Mucosa of gallbladder (tissue), 1 donor: ENCODE measurements around the gene ZMYND12. TPM values are rescaled to one million over a fixed set of nuclear protein-coding genes. Genes with fewer than 3 reads are reported as not detected.
"Not testable (repeated sequence)": the region's sequence is repeated elsewhere in the genome, so short reads cannot be mapped to it uniquely, and the experiment has no call there.

Source experiments
- DNase-seq: peaks from one replicate; pipeline ENCODE4 v3.0.0-alpha.2; 2020; ENCODE audit warnings: low spot score
- total RNA-seq: library from RNA; stranded (reverse); gene quantifications from one replicate; pipeline ENCODE4 v1.2.1, GENCODE V29; 2021
- donor health status: DM: no; HTN: no; CAD: no.

The ZMYND12 gene, protein sequence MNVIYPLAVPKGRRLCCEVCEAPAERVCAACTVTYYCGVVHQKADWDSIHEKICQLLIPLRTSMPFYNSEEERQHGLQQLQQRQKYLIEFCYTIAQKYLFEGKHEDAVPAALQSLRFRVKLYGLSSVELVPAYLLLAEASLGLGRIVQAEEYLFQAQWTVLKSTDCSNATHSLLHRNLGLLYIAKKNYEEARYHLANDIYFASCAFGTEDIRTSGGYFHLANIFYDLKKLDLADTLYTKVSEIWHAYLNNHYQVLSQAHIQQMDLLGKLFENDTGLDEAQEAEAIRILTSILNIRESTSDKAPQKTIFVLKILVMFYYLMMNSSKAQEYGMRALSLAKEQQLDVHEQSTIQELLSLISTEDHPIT
- total RNA-seq, result 3.6 TPM

DNA sequence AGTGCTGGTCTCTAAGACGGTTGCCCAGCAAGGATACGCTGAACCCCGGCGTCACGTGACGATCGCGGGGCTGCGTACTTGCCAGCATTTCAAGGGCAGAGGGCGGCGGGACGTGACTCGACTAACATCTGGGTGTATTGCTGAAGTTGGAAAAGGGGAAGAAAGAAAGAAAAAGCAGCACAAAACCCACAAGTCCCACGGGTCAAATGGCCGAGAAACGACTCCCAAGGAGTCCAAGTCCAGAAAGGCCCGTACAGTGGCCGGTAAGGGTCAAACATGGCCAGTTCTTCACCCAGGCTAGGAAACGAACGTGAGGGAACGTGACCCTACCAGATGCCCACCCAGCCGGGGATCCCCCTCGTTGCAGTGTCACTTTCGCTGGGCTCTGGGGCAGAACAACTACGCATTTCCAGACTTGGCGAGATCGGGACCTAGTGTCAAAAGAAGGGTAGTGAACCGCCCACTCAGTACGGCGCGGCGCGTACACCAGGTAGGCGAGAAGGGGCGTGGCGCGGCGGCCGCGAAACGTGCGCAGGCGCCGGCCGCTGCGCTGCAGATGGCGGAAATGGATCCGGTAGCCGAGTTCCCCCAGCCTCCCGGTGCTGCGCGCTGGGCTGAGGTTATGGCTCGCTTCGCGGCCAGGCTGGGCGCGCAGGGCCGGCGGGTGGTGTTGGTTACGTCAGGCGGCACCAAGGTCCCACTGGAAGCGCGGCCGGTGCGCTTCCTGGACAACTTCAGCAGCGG is at the start of gene ZMYND12, which contains the start of gene PPCS:
Gene ZMYND12, minus strand, starts transcription at position 13 of the 744 bp plus-strand sequence. CDS start 25 bp downstream, outside the sequence.
Gene PPCS, plus strand, starts transcription at position 534 of the 744 bp plus-strand sequence. Its CDS starts 23 bp downstream, at position 557.
- peak; percentile 89 for DNase-seq

DNA sequence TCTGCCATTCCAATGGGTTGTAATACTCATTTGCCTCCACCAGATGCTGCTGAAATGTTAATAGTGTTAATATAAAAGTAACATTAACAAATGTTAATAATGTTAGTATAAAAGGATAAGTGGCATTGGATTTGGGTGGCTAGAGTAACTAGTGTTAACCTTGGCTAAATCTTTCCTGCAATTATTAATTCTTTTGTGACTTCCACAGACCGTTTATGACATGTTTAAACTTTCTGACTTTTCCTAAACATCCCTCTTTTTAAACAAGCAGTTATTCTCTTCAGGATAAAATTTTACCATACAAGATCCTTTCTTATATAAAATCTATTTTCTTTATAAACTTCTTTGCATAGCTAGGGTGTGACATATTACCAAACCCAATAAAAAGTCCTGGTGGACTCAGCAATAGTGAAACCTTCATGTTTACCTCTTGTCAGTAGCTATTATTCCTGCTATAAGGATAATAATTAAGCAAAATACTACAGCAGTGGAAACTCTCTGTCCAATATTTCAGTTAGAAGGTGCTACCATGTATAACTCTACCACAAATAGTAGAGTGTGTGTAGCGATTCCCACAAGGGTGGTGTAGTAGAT is 48.8 kb upstream of the ZMYND12 start:
- no peak for DNase-seq

DNA sequence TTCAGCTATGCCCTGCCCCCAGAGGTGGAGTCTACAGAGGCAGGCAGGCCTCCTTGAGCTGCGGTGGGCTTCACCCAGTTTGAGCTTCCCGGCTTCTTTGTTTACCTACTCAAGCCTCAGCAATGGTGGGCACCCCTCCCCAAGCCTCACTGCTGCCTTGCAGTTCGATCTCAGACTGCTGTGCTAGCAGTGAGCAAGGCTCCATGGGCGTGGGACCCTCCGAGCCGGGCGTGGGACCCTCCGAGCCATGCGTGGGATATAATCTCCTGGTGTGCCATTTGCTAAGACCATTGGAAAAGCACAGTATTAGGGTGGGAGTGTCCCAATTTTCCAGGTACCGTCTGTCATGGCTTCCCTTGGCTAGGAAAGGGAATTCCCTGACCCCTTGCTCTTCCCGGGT is 46.2 kb upstream of the ZMYND12 start:
- DNase-seq, result not testable (repeated sequence)

DNA sequence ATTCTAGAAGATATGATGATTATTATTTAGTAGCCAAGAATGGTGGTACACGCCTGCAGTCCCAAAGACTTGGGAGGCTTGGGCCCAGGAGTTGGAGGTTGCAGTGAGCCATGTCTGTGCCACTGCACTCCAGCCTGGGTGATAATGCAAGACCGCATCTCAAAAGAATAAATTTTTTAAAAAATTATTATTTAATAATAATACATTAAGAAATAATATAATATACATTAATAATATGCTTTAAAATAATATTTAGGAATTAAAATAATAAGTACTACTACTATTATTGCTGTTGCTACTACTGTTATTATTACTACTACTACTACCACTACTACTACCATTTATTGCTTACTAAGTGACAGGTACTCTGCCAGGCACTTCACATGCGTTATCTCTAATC is 34.4 kb upstream of the ZMYND12 start:
- DNase-seq, result no peak

DNA sequence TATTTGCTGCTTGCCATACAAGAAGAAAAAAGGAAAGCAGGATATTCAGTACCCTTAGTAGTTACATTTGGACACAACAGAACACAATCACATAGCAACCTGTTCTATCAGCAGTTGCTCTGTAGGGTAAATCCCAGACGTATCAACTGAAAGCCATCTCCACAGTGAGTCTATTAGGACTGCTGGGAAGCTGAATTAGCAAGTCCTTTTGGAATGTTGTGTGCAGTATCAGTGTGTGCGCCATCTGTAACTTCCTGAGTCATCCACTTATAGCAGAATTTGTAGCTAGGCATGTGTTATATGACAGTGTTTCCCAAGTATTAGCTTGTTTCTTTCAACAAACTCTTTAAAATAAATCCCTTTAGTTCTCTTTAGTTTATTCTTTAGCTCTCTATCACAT is 28.6 kb upstream of the ZMYND12 start:
- no peak for DNase-seq

DNA sequence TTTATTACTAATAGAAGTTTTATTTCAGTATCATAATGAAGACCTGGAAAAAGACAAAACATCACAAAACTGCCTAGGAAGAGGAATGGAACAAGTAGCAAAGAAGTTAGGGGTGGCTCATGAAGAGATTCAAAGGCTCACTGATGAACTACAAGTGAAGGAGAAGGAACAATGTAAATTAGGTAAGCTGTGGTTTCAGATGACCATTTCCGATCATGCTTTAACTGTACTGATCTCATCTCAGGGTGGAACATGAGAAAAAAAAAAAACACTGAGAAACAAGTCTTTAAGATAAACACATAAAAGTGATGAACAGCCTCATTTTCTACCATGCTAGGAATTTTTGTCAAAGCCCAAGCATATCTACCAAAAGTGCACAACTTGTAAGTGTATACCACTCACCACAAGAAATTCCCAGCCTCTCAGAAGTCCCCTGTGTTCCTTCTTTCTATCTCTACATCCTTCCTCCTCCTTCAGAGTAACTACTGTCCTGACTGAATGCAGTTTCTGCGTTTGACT is 26.9 kb upstream of the ZMYND12 start:
- DNase-seq, result no peak

DNA sequence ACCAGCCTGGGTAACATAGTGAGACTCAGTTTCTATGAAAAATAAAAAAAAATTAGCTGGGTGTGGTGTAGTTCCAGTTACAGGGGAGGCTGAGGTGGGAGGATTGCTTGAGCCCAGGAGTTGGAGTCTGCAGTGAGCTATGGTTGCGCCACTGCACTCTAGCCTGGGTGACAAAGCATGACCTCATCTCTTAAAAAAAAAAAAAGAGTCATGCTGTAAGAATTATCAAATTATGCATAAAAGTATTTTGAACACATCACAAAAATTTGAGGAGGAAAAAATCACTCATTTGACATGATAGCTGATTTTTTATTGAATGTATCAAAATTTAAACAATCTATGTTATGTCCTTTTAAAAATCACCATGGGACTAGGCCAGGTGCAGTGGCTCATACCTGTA is 25.1 kb upstream of the ZMYND12 start:
- DNase-seq, result no peak

DNA sequence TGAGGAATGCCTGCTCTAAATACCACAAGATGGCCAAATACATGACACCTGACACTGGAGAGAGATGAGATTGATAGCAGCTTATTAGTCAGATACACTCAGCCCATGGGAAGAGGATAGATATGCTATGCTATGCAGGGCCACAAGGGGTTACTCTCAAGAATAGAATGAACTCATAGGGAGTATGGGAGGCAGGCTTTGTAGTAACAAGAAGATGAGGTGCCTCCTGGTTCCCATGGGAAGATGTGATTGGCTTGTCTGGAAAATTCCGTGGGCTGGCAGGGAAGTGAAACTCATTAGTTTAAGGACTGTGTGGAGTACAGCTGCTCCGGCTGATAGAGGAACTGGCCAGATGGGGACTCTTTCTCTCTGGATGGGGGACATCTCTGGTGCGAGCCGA is 23.8 kb upstream of the ZMYND12 start:
- no peak for DNase-seq

DNA sequence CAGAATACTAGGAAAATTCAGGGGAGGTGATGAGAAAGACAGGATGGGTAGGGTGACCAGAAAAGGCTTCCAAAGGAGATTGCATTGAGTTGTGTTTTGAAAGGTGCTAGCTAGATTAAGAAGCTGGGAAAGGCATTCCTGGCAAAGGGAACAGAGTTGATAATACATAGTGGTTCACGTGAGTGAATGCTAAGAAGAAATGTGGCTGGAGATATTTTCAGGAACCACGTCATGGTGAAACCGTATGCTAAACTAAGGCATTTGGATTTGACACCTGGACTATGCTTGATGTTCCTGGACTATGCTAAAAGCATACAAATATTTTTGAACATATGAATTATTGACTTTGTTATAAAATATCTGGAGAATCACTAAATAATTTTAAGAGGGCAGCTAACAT is 22.0 kb upstream of the ZMYND12 start:
- DNase-seq, result no peak

DNA sequence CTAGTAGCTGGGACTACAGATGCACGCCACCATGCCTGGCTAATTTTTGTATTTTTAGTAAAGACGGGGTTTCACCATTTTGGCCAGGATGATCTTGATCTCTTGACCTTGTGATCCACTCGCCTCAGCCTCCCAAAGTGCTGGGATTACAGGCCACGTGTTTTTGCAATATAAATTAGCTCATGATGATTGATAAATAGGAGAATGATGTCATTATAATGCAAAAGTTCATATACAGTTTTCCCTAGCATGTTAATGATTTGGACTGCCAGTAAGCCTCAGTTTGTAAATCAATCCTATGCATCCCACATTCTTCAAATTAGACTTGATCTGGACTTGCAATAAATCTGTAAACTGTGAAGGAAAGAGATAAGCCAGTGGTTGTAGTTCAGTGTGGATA is 21.5 kb upstream of the ZMYND12 start:
- not testable (repeated sequence) for DNase-seq

DNA sequence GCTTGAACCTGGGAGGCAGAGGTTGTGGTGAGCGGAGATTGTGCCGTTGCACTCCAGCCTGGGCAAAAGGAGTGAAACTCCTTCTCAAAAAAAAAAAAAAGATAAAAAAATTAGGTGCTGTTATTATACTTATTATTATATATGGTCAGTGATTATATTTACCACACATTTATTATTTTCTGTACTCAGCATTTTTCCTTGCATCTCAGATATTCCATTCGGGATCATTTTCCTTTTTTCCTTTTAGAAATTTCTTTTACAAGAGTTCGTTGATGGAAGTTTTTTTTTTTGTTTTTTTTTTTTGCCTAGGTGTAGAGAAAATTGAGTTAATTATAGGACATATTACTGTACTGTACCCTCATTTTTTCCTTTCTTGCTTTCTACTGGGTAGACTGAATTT is 20.8 kb upstream of the ZMYND12 start:
- DNase-seq, result no peak

DNA sequence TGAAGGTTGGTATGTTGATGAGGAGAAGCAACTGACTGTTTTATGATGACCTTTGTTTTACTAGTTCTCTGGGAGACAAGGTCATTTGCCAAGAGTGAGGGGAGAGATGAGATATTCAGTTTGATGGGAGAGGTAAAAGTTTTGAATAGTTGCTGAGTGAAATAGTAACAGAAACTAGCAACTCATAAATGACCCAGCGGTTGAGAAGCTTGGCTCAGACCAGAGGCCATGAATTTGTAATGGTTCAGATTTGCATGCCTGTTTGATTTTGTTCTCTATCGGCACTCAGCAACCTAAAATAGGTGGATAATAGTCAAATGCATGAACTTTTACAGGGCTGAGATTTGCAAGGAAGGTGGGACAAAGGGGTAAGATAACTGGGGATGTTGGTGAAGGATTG is 13.9 kb upstream of the ZMYND12 start:
- DNase-seq, result no peak

DNA sequence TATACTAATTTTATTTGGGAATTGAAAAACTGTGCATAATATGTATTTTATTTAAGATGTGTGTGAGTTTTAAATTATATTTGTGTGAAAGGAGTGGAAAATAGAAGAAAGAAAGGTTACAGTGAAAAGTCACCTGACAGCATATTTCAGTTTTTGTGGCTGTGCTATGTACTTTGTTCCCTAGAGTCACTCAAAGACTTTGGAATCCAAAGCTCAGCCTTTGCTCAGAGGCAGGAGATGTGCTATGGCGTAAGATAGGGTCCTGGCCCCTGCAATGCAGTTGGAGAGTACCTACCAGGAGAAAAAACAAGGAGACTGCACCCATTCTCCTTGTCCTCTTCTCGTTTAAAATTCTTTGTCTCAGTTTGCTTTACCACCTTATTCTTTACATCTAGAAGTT is 10.2 kb upstream of the ZMYND12 start:
- DNase-seq, result no peak

DNA sequence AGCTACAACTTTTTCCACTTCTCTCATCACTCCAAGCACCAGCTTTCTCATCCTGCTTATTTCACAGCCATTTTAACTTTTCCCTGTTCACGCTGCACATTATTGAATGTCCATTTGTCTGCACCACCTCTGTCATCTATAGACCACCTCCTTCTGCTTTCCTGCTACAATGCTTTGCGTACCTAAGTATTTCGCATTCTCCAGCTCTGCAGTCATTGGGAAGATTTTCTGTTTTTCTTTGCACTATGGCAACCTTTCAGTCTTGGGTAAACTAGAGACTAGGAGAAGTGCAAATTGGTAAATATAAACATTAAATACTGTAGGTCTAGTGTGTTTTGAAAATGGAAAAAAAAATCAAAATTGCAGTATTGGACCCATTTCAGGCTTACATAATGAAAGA is 8.1 kb upstream of the ZMYND12 start:
- no peak for DNase-seq

DNA sequence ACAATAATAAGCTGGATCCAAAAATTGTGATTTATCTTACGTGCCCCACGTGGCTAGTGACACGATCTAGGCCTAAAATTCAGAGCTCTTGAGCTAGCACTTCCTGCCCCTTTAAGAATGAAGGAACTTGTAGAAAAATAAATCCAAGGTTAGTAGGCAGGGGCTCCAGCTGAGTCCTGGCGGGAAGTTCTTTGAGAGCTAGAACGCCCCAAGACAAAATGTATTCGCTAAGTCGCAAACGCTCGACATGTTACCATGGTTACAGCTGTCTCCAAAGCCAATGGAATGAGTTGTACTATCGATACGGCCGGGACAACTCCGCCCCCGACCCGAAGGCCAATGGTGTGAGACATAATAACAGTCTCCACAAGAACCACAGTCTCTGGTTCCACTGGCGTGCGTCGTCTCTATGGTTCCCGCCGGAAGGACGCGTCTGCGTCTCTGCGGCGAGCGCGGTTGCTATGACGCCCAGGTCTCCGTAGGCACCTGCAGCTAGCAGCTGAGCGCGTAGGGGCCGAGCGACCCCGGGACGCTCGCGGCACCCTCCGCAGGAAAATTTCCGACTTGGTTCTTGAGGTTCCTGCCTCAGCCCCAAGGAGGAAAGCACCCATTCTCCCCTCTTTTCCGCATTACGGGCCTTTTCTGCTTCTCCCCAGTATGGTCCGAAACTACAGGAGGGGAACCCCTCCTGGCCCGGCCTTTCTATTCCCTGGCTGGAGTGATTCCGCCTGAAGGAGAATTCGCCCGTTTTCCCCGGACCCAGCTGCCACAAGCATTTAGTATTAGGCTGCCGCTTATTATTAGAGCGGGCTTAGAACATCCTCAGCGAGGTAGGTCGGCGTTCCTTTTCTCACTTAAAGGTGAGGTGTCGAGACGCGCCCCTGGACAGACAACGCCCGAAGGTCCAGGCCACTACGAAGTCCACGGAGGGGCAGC is 7.3 kb upstream of the ZMYND12 start, which contains the start of gene CCDC30:
Gene CCDC30, plus strand, starts transcription at position 459 of the 936 bp plus-strand sequence. CDS start 17,266 bp downstream, outside the sequence.
- peak; percentile 98 for DNase-seq

DNA sequence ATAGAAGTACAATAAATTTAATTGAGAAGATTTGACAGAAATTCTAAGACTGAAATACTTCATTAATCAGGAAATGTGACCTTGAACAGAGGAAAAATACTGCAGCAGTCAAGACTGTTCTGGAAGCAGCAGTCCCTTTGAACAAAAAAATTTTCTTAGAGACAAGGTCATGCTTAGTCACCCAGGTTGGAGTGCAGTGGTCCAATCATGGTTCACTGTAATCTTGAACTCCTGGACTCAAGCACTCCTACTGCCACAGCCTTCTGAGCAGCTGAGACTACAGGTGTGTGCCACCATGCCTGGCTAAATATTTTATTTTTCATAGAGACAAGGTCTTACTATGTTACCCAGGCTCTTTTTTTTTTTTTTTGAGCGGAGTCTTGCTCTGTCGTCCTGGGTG is 5.4 kb upstream of the ZMYND12 start:
- DNase-seq, result no peak

DNA sequence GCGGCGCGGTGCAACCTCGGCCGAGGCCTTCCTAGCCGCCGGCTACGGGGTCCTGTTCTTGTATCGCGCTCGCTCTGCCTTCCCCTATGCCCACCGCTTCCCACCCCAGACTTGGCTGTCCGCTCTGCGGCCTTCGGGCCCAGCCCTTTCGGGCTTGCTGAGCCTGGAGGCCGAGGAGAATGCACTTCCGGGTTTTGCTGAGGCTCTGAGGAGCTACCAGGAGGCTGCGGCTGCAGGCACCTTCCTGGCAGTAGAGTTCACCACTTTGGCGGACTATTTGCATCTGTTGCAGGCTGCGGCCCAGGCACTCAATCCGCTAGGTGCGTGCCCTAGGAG is 900 bp upstream of the ZMYND12 start:
- peak; percentile 40 for DNase-seq

DNA sequence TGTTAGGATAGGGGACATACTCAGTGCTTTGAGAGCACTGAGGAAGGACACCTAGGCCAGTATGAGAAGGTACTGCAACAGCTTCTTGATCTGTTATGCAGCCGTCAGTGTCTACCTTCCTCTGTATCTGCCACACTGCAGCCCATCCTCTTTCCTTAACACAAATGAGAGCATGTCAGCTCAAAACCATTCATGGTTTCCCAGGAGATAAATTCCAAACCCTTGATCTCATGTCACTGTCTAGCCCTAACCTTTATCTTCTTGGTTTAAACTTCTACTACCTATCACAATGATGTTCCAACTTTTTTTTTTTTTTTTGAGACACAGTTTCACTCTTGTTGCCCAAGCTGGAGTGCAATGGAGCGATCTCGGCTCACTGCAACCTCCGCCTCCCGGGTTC is 1.4 kb downstream of the ZMYND12 start:
- DNase-seq, result no peak

DNA sequence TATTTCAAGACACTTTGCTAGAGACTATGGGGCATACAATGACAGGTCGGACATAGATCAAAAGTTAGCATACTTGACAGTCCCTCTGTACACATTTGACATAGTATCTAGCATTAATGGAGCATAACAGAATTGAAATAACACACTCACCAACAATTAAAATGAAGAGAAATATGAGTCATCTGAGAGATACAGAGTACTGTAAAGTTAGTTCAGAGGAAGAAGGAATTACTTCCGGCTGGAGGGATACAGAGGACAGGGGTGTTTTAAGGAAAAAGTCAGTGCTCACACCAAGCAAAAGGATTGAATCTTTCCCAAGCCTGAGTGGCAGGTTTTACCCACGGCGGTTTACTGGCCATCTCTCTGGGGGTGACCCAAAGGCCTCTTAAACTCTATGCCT is 2.4 kb downstream of the ZMYND12 start:
- DNase-seq, result no peak

DNA sequence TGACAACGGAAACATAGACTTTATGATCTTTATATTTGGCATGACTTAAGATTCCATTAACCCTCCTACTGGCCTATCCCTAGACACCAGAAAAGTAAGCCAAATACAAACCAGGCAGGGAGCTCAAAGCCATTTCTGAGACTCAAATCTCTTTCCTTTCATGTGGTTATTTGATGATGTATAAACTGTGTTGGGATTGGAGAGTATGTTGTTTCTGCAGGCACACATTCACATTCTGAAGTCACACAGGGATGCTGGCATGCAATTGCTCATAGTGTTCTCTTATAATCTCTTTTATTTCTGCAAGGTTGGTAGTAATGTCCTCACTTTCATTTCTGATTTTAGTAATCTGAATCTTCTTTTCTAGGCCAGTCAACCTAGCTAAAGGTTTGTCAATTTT is 5.8 kb downstream of the ZMYND12 start:
- no peak for DNase-seq

DNA sequence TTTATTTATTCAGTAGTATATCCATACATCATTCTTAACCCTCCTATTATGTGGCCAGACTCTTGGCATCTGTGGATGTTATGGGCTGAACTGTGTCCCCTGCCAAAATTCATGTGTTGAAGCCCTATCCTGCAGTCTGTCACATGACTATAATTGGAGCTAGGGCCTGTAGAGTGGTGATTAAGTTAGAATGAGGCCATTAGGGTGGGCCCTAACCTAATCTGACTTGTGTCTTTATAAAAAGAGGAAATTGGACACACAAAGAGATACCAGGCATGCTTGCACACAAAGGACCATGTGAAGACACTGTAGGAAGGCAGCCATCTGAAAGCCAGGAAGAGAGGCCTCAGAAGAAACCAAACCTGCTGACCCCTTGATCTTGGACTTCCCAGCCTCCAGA is 6.6 kb downstream of the ZMYND12 start:
- DNase-seq, result no peak
